GM10248 (cell line): ENCODE results near the gene NISCH.

Source experiments
- CTCF ChIA-PET: fragments of 300-600 bp; sonication (Branson Sonifier 250); formaldehyde crosslinking; extraction: SDS; loops from one replicate; lab custom pipeline; 2021; ENCODE audit warnings: antibody characterized with exemption; lab: Yijun Ruan, JAX
- POLR2A ChIA-PET: fragments of 350-650 bp; sonication (Branson Sonifier 250); formaldehyde crosslinking; extraction: SDS; loops from one replicate; lab custom pipeline; 2020; ENCODE audit warnings: antibody characterized with exemption; lab: Yijun Ruan, JAX
- DNase-seq: peaks from one replicate; pipeline ENCODE4 v3.0.0; 2012; ENCODE audit errors: extremely low spot score
- CTCF ChIP-seq: IDR thresholded peaks from 2 replicates; pipeline ENCODE4 v1.5.1; 2012; ENCODE audit warnings: mild to moderate bottlenecking, low read depth; ENCODE audit errors: extremely low read depth, missing control alignments, control extremely low read depth

Gene NISCH

DNA sequence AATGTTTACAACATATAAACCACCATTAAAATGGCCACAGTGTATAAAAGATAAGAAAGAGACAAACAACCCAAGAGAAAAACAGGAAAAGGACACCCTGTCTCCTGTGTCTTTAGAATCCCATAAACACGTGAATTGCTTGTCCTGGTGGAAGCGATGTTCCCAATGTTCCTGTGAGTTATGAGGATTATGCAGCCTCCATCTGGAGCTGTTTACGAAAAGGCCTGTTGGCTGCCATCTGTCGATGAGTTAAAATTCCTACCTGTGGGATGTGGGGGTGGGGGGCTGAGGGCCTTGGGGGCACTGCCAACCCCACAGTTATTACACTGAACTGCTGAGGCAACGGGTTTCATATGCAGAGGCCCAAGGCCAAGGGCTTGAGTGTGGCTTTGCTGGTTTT lies 13.6 kb downstream of the NISCH start:
- TF ChIP-seq CTCF = no peak
- ChIA-PET POLR2A (no interaction called here), CTCF (interaction anchor here (0.6 to 7.6 kb wide), 4 partner anchors 10 to 213 kb away, joined by 3 to 53 read pairs (median 4); no protein-coding TSS in a partner anchor)
- no peak for DNase-seq

GRCh38 chr3:52470920-52471319 lies 15.5 kb downstream of the NISCH start:
- CTCF ChIA-PET = interaction anchor here (1.1 to 7.6 kb wide), 7 partner anchors 11 to 181 kb away, joined by 3 to 53 read pairs (median 4); no protein-coding TSS in a partner anchor
- POLR2A ChIA-PET = no interaction called here
- no peak for DNase-seq
- no peak for TF ChIP-seq CTCF

GRCh38 chr3:52471371-52472238 lies 16.2 kb downstream of the NISCH start:
- ChIA-PET CTCF (interaction anchor here (0.8 to 7.6 kb wide), 12 partner anchors 9 to 181 kb away, joined by 3 to 53 read pairs (median 4); no protein-coding TSS in a partner anchor), POLR2A (no interaction called here)
- peak; percentile 67 for DNase-seq
- peak; percentile 78 for TF ChIP-seq CTCF

DNA sequence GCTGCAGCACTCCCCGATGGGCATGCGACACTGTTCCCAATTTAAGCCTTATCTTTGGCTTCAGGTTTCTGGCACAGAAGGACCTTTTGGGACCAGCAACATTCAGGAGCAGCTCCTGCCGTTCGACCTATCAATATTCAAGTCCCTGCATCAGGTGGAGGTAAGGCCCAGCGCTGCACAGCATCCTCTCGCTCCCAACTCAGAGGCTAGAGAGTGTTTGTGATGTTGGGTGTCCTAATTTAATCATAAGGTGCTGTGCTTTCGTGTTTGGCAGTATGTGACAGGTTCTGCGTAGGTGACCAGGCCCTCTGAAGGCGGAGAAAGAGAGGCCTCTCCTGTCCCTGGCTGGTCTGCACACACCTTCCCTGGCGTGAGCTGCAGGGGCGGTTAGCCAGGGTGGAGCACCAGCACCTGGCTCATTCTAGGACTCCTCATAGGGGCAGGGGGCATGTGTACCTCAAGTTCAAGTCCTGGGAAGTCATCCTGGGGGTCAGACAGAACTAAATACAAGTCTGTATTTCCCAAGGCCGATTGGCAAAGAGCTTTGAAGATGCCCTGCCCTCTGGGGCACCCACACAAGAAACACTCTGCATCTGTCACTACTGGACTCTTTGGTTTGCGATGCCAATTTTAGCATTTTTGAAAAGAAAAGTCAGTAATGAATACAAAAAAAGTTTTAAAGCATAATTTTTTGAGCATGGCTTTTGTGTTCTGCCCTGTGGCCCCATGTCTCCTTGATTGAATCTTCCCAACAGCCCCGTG lies 17.0 kb downstream of the NISCH start:
- POLR2A ChIA-PET = no interaction called here
- no peak for DNase-seq
- TF ChIP-seq CTCF = no peak
- CTCF ChIA-PET = interaction anchor here (0.8 to 7.6 kb wide), 9 partner anchors 9 to 90 kb away, joined by 3 to 53 read pairs (median 4); no protein-coding TSS in a partner anchor

- TF ChIP-seq CTCF = no peak
- POLR2A ChIA-PET = no interaction called here
- CTCF ChIA-PET = interaction anchor here (0.9 to 7.6 kb wide), 6 partner anchors 14 to 91 kb away, joined by 3 to 53 read pairs (median 4); no protein-coding TSS in a partner anchor
These were observed 17.6 kb downstream of the NISCH start for GRCh38 chr3:52473026-52473425.

More at GRCh38 chr3:52473026-52473425, 17.6 kb downstream of the NISCH start:
- DNase-seq = no peak
